Endothelial cell of umbilical vein (primary cell): ENCODE data around the gene PSAPL1.

ENCODE experiments used
- CTCF ChIP-seq, 2 donors: IDR thresholded peaks; 1 replicate in 1 of 2; 2 replicates in 1 of 2; pipeline ENCODE4 v1.5.1; 2011; ENCODE audit warnings: low read length in 2 of 2, mild to moderate bottlenecking in 2 of 2, moderate library complexity in 2 of 2, control low read depth in 1 of 2, inconsistent platforms in 1 of 2, low read depth in 1 of 2; ENCODE audit not compliant: insufficient read depth in 1 of 2; ENCODE audit errors: extremely low read depth in 1 of 2
- MYC ChIP-seq: IDR thresholded peaks from one replicate; pipeline ENCODE4 v1.6.1; 2011; ENCODE audit warnings: mild to moderate bottlenecking, low read depth, low read length

- no peak for TF ChIP-seq MYC
- TF ChIP-seq CTCF (IDR thresholded peaks at IDR 0.05; ENCODE audit: extremely low read depth in 1 of 2, insufficient read depth in 1 of 2, low read depth in 1 of 2, low read length in 2 of 2), result no peak
Measured at GRCh38 chr4:7424553-7425111, 10.1 kb downstream of the PSAPL1 start.
